ENCODE results near the gene MAP4.

DNA sequence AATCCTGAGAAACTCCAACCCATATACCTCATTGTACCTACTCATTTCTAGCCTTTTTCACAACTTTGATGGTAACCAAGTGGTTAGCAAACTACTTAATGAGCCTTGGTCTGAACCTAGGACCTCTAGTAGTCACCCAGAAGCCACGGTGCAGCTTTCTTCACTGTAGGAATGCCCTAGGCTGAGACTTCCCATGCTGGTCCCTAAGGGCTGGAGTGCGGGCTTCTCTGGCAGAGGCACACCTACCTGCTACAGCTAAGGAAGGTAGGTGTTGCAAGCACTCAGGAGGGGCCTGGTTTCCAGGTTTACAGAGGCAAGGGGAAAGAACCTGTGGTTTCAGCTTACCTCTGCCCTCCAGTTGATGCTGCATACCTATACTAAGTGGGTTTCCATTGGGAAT is 147.9 kb downstream of the MAP4 start:
- TF ChIP-seq, protein P1, sequence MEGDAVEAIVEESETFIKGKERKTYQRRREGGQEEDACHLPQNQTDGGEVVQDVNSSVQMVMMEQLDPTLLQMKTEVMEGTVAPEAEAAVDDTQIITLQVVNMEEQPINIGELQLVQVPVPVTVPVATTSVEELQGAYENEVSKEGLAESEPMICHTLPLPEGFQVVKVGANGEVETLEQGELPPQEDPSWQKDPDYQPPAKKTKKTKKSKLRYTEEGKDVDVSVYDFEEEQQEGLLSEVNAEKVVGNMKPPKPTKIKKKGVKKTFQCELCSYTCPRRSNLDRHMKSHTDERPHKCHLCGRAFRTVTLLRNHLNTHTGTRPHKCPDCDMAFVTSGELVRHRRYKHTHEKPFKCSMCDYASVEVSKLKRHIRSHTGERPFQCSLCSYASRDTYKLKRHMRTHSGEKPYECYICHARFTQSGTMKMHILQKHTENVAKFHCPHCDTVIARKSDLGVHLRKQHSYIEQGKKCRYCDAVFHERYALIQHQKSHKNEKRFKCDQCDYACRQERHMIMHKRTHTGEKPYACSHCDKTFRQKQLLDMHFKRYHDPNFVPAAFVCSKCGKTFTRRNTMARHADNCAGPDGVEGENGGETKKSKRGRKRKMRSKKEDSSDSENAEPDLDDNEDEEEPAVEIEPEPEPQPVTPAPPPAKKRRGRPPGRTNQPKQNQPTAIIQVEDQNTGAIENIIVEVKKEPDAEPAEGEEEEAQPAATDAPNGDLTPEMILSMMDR (IDR thresholded peaks at IDR 0.05; ENCODE audit: extremely low read depth in 1 of 2, insufficient read depth in 1 of 2, low read depth in 1 of 2, low read length in 2 of 2): no peak
- TF ChIP-seq POLR2AphosphoS5 (IDR thresholded peaks at IDR 0.05; ENCODE audit: insufficient read depth, low read depth, low read length): no peak
- no peak for TF ChIP-seq EZH2 (IDR thresholded peaks at IDR 0.05; ENCODE audit: borderline replicate concordance, low read depth, low read length, severe bottlenecking)
- TF ChIP-seq MYC (IDR thresholded peaks at IDR 0.05; ENCODE audit: low read depth, low read length): no peak
- no peak for TF ChIP-seq POLR2A (IDR thresholded peaks at IDR 0.05; ENCODE audit: low read depth, low read length)
- TF ChIP-seq, protein P2, sequence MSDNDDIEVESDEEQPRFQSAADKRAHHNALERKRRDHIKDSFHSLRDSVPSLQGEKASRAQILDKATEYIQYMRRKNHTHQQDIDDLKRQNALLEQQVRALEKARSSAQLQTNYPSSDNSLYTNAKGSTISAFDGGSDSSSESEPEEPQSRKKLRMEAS (IDR thresholded peaks at IDR 0.05; ENCODE audit: insufficient read depth, insufficient read length): no peak
- no peak for TF ChIP-seq FOS (IDR thresholded peaks at IDR 0.05; ENCODE audit: borderline replicate concordance, insufficient read depth, low read length)
- no peak for TF ChIP-seq GATA2 (IDR thresholded peaks at IDR 0.05; ENCODE audit: insufficient read depth, insufficient read length, low read depth, low read length)

Data from endothelial cell of umbilical vein (primary cell).